Glutamatergic neuron (in vitro differentiated cells): ENCODE data around the gene MACROH2A2. TPM values are rescaled to one million over a fixed set of nuclear protein-coding genes. Genes with fewer than 3 reads are reported as not detected.

Source experiments
- DNase-seq: peaks from one replicate; pipeline ENCODE4 v3.0.0; 2022
- H3K27ac Mint-ChIP-seq: one replicate; pipeline ENCODE4 v1.8.0; 2020; ENCODE audit warnings: mild to moderate bottlenecking, mixed read lengths, inconsistent platforms; ENCODE audit not compliant: unreplicated experiment
- H3K27me3 Mint-ChIP-seq: one replicate; pipeline ENCODE4 v1.8.0; 2020; ENCODE audit warnings: mild to moderate bottlenecking, moderate library complexity, mixed read lengths, inconsistent platforms; ENCODE audit not compliant: unreplicated experiment
- H3K36me3 Mint-ChIP-seq: one replicate; pipeline ENCODE4 v1.8.0; 2020; ENCODE audit warnings: mild to moderate bottlenecking, mixed read lengths, inconsistent platforms; ENCODE audit not compliant: unreplicated experiment
- H3K4me1 Mint-ChIP-seq: one replicate; pipeline ENCODE4 v1.8.0; 2020; ENCODE audit warnings: mild to moderate bottlenecking, low read depth, mixed read lengths, inconsistent platforms; ENCODE audit not compliant: unreplicated experiment
- H3K4me3 Mint-ChIP-seq: one replicate; pipeline ENCODE4 v1.8.0; 2020; ENCODE audit warnings: mild to moderate bottlenecking, mixed read lengths, inconsistent platforms; ENCODE audit not compliant: unreplicated experiment
- H3K9me3 Mint-ChIP-seq: one replicate; pipeline ENCODE4 v1.8.0; 2020; ENCODE audit warnings: mild to moderate bottlenecking, moderate library complexity, mixed read lengths, inconsistent platforms; ENCODE audit not compliant: unreplicated experiment
- total RNA-seq: library from RNA; stranded (reverse); fragmentation: NEBNext Ultra II Directional; extraction: Animal tissue kit (Norgen Biotek cat#: 25700); gene quantifications from one replicate; pipeline ENCODE4 v1.2.1, GENCODE V29; 2021; ENCODE audit not compliant: unreplicated experiment
- TF ChIP-seq, protein P1 (sequence below): fragments of 200-600 bp; sonication (generic); IDR thresholded peaks from one replicate; pipeline ENCODE4 v1.5.0; 2021; ENCODE audit not compliant: partially characterized antibody, unreplicated experiment

MACROH2A2 gene
- total RNA-seq, 1 donor from 2014 or later, result 58.3 TPM

DNA sequence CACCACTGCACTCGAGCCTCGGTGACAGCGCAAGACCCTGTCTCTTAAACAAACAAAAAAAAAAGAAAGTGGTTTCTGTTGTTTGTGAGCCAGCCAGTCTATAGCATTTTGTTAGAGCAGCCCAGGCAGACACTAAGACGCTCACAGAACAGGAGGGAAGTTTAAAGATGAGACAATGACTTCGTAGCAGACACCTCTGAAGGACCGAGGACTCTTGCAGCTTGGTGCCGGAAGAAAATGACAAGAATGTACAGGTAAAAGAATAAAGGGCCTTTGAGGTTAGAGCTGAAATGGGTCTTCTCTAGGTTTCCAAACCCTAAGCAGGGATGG is 39.7 kb downstream of the MACROH2A2 start:
- TF ChIP-seq, protein P1, sequence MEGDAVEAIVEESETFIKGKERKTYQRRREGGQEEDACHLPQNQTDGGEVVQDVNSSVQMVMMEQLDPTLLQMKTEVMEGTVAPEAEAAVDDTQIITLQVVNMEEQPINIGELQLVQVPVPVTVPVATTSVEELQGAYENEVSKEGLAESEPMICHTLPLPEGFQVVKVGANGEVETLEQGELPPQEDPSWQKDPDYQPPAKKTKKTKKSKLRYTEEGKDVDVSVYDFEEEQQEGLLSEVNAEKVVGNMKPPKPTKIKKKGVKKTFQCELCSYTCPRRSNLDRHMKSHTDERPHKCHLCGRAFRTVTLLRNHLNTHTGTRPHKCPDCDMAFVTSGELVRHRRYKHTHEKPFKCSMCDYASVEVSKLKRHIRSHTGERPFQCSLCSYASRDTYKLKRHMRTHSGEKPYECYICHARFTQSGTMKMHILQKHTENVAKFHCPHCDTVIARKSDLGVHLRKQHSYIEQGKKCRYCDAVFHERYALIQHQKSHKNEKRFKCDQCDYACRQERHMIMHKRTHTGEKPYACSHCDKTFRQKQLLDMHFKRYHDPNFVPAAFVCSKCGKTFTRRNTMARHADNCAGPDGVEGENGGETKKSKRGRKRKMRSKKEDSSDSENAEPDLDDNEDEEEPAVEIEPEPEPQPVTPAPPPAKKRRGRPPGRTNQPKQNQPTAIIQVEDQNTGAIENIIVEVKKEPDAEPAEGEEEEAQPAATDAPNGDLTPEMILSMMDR, result no peak

DNA sequence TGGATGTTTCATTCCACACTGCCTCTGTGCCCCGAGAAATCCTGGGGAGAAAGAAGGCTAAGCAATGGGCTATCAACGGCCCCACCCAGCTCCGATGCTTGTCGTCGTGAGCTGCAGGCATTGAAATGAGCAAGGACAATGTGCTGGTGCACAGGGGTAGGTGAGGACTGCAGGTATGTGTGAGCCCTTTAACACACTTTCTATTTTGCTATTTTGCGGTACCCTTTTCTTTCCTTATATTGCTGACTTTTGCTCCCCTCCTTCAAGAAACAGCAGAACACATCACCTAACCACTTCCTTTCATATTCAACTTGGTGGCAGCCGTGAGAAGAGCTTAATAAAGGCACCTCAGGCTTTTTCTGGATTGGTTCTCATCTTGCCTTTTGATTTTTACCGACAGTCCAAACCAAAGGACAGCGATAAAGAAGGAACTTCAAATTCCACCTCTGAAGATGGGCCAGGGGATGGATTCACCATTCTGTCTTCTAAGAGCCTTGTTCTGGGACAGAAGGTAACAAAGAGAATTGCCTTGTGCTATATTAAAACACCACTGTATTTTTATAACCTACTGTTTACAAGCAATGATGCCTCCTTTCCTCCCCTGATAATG is 40.8 kb downstream of the MACROH2A2 start:
- H3K36me3 Mint-ChIP-seq, result peaks cover 8% of the 10 kb centered on the region

More for the DNA sequence above, 39.7 kb downstream of the MACROH2A2 start:
- Mint-ChIP-seq H3K36me3 (peaks cover 8% of the 10 kb centered on the region), H3K4me3 (no peak overlapping the region), H3K4me1 (no peaks in the 10 kb centered on the region), H3K9me3 (peaks cover 3% of the 10 kb centered on the region), H3K27me3 (peaks cover 5% of the 10 kb centered on the region), H3K27ac (no peak overlapping the region)
- DNase-seq, result no peak

DNA sequence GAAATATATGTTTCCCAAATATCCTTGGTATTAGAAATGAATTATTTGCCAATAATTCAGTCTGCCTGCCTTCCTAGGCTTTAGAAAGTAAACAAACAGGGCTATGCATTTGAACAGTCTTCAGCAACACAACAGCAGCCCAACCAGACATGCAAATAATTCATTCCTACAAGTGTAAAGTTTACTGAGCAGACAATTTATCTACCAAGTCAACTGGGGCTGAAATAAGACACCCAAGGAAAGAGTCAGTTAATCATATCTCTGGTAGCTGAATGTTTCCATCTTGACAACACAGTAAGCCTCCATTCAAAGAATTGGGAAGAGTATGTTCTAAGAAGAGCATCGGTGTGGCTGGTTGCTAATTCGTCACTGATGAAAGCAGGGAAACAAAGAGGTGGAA is 41.6 kb downstream of the MACROH2A2 start:
- Mint-ChIP-seq H3K36me3 (peaks cover 7% of the 10 kb centered on the region), H3K9me3 (no peaks in the 10 kb centered on the region)
- DNase-seq, result no peak

More for the DNA sequence above, 40.8 kb downstream of the MACROH2A2 start:
- Mint-ChIP-seq H3K27ac (no peak overlapping the region), H3K4me1 (no peaks in the 10 kb centered on the region), H3K4me3 (no peak overlapping the region), H3K27me3 (peaks cover 5% of the 10 kb centered on the region), H3K9me3 (no peaks in the 10 kb centered on the region)
- TF ChIP-seq, protein P1, result no peak
- DNase-seq, result no peak

DNA sequence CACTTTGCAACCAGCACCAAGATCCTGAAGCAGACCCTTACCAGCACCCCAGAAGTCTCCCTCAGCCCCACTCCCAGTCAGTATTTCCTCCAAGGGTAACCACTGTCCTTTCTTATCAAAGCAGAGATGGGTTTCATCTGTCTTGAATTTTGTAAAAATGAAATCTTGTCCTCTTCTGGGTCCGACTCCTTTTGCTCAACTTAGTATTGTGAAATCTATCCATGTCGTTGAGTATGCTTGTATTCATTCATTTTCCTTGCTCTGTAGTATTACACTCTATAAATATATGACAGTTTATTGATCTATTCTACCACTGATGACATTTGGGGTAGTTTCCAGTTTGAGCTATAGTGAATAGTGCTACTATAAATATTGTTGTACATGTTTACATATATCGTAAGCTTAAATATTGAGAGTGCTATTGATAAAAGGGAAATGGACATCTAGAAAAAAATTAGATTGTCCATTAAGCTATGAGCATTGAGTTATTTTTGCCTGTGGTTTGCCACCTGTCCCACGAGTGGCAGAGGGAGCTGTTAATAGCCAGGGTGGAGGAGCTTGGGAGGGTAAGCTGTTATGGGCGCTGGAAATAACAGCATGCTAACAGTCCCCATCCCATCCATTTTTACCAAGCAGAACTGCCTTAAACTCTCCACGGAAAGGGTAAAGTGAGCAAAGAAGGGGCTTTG is 43.5 kb downstream of the MACROH2A2 start:
- Mint-ChIP-seq H3K4me3 (no peak overlapping the region), H3K4me1 (no peaks in the 10 kb centered on the region), H3K36me3 (peaks cover 4% of the 10 kb centered on the region), H3K9me3 (no peaks in the 10 kb centered on the region), H3K27ac (no peak overlapping the region), H3K27me3 (peaks cover 2% of the 10 kb centered on the region)
- TF ChIP-seq, protein P1, result no peak
- no peak for DNase-seq

More for the DNA sequence above, 41.6 kb downstream of the MACROH2A2 start:
- TF ChIP-seq, protein P1, result no peak
- Mint-ChIP-seq H3K4me3 (no peak overlapping the region), H3K27ac (no peak overlapping the region), H3K4me1 (no peaks in the 10 kb centered on the region), H3K27me3 (peaks cover 5% of the 10 kb centered on the region)
